SU-DHL-6 (cell line): ENCODE results near the gene GALR2.

Experiments used
- H2AFZ ChIP-seq: fragments of 200-600 bp; sonication (generic); 2 replicates; pipeline ENCODE4 v1.6.1; 2014; ENCODE audit warnings: low read depth, mild to moderate bottlenecking, moderate library complexity, mixed read lengths, antibody characterized with exemption, low read length; ENCODE audit not compliant: severe bottlenecking
- H3F3A ChIP-seq: fragments of 200-600 bp; shearing (Covaris generic); 2 replicates; pipeline ENCODE4 v1.6.0; 2016; ENCODE audit warnings: antibody characterized with exemption, mild to moderate bottlenecking; ENCODE audit not compliant: insufficient read depth
- H3K27ac ChIP-seq: fragments of 200-600 bp; sonication (generic); 2 replicates; pipeline ENCODE4 v1.5.1; 2016; ENCODE audit warnings: low read depth, mild to moderate bottlenecking, low read length, moderate library complexity, mixed read lengths
- H3K27me3 ChIP-seq: fragments of 200-600 bp; sonication (generic), shearing (Covaris generic); 2 replicates; pipeline ENCODE4 v1.6.0; 2014; ENCODE audit warnings: mild to moderate bottlenecking, low read length
- H3K36me3 ChIP-seq: fragments of 200-600 bp; sonication (generic); 2 replicates; pipeline ENCODE4 v1.6.1; 2014; ENCODE audit warnings: mild to moderate bottlenecking, low read length, mixed read lengths
- H3K4me2 ChIP-seq: fragments of 300-600, 200-600 bp; shearing (Covaris generic), sonication (generic); 2 replicates; pipeline ENCODE4 v1.6.0; 2014; ENCODE audit warnings: low read length, low read depth, mild to moderate bottlenecking; ENCODE audit not compliant: poor library complexity, severe bottlenecking
- H3K4me3 ChIP-seq: fragments of 200-600 bp; sonication (generic); 2 replicates; pipeline ENCODE4 v1.5.1; 2014; ENCODE audit warnings: antibody characterized with exemption, low read length, mild to moderate bottlenecking, mixed read lengths; ENCODE audit not compliant: insufficient read depth, poor library complexity, severe bottlenecking
- H3K79me2 ChIP-seq: fragments of 200-600 bp; sonication (generic); 2 replicates; pipeline ENCODE4 v1.6.1; 2014; ENCODE audit warnings: mild to moderate bottlenecking, low read length, moderate library complexity; ENCODE audit not compliant: insufficient read depth
- H3K9ac ChIP-seq: fragments of 200-600 bp; sonication (generic); 2 replicates; pipeline ENCODE4 v1.7.0; 2014; ENCODE audit warnings: mild to moderate bottlenecking, low read length
- H3K9me2 ChIP-seq: fragments of 200-600 bp; sonication (generic); replicated peaks from 2 replicates; pipeline ENCODE4 v1.6.1; 2014; ENCODE audit warnings: low read length; ENCODE audit not compliant: insufficient read depth
- H3K9me3 ChIP-seq: fragments of 200-600 bp; sonication (generic); 2 replicates; pipeline ENCODE4 v1.6.1; 2014; ENCODE audit warnings: low read length, mixed read lengths; ENCODE audit not compliant: insufficient read depth
- H4K20me1 ChIP-seq: fragments of 200-600 bp; sonication (generic); 2 replicates; pipeline ENCODE4 v1.6.1; 2014; ENCODE audit warnings: low read depth, mild to moderate bottlenecking, antibody characterized with exemption, low read length, moderate library complexity, mixed read lengths
- EZH2phosphoT487 ChIP-seq: fragments of 200-600 bp; sonication (generic), shearing (Covaris generic); conservative IDR thresholded peaks from 2 replicates; pipeline ENCODE4 v1.6.1; 2018; ENCODE audit warnings: mild to moderate bottlenecking, antibody characterized with exemption, low read length, moderate library complexity, mixed read lengths
- TF ChIP-seq, protein P1 (sequence below): fragments of 200-600 bp; sonication (generic); IDR thresholded peaks from one replicate; pipeline ENCODE4 v1.5.1; 2017; ENCODE audit warnings: antibody characterized with exemption, mild to moderate bottlenecking, low read length, moderate library complexity; ENCODE audit not compliant: insufficient read depth, poor library complexity, severe bottlenecking

The GALR2 gene

GRCh38 chr17:76086384-76086783 is 11.8 kb downstream of the GALR2 start:
- Histone ChIP-seq H4K20me1 (no peaks in the 10 kb centered on the region), H3K9me3 (no peaks in the 10 kb centered on the region), H3F3A (no peaks in the 10 kb centered on the region), H3K27ac (no peak overlapping the region), H2AFZ (no peak overlapping the region), H3K4me2 (no peak overlapping the region), H3K79me2 (no peaks in the 10 kb centered on the region), H3K9ac (no peak overlapping the region), H3K4me3 (no peak overlapping the region), H3K9me2 (no peaks in the 10 kb centered on the region), H3K27me3 (no peaks in the 10 kb centered on the region), H3K36me3 (no peaks in the 10 kb centered on the region)
- TF ChIP-seq EZH2phosphoT487: no peak
- TF ChIP-seq, protein P1, sequence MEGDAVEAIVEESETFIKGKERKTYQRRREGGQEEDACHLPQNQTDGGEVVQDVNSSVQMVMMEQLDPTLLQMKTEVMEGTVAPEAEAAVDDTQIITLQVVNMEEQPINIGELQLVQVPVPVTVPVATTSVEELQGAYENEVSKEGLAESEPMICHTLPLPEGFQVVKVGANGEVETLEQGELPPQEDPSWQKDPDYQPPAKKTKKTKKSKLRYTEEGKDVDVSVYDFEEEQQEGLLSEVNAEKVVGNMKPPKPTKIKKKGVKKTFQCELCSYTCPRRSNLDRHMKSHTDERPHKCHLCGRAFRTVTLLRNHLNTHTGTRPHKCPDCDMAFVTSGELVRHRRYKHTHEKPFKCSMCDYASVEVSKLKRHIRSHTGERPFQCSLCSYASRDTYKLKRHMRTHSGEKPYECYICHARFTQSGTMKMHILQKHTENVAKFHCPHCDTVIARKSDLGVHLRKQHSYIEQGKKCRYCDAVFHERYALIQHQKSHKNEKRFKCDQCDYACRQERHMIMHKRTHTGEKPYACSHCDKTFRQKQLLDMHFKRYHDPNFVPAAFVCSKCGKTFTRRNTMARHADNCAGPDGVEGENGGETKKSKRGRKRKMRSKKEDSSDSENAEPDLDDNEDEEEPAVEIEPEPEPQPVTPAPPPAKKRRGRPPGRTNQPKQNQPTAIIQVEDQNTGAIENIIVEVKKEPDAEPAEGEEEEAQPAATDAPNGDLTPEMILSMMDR: no peak

- H3K36me3 ChIP-seq: no peaks in the 10 kb centered on the region
- no peak overlapping the region for H2AFZ ChIP-seq
Observed at GRCh38 chr17:76087531-76087930, 12.9 kb downstream of the GALR2 start.

GRCh38 chr17:76088041-76088867 is 13.7 kb downstream of the GALR2 start:
- H3K4me3 ChIP-seq: no peak overlapping the region
- no peak overlapping the region for H3K27ac ChIP-seq
- no peak overlapping the region for H3K9ac ChIP-seq
- no peak overlapping the region for H3K4me2 ChIP-seq
- H3K79me2 ChIP-seq: no peaks in the 10 kb centered on the region
- H3K36me3 ChIP-seq: no peaks in the 10 kb centered on the region
- H3K27me3 ChIP-seq: no peaks in the 10 kb centered on the region
- H4K20me1 ChIP-seq: no peaks in the 10 kb centered on the region
- H3K9me2 ChIP-seq: no peaks in the 10 kb centered on the region
- no peak overlapping the region for H2AFZ ChIP-seq
- H3F3A ChIP-seq: no peaks in the 10 kb centered on the region
- TF ChIP-seq, protein P1: no peak
- TF ChIP-seq EZH2phosphoT487: no peak
- no peaks in the 10 kb centered on the region for H3K9me3 ChIP-seq

More at GRCh38 chr17:76087531-76087930, 12.9 kb downstream of the GALR2 start:
- H3K27me3 ChIP-seq: no peaks in the 10 kb centered on the region
- no peaks in the 10 kb centered on the region for H3K9me3 ChIP-seq
- H3K9ac ChIP-seq: no peak overlapping the region
- no peak overlapping the region for H3K4me3 ChIP-seq
- no peaks in the 10 kb centered on the region for H3K9me2 ChIP-seq
- TF ChIP-seq, protein P1: no peak
- TF ChIP-seq EZH2phosphoT487: no peak
- no peaks in the 10 kb centered on the region for H3F3A ChIP-seq
- no peaks in the 10 kb centered on the region for H4K20me1 ChIP-seq
- H3K4me2 ChIP-seq: no peak overlapping the region
- no peak overlapping the region for H3K27ac ChIP-seq
- H3K79me2 ChIP-seq: no peaks in the 10 kb centered on the region
